Gastroesophageal sphincter (tissue), 4 donors: Measurements from ENCODE around the gene MCM3. TPM values are rescaled to one million over a fixed set of nuclear protein-coding genes. Genes with fewer than 3 reads are reported as not detected.

Source experiments
- ATAC-seq: fragments of 150-250 bp; one replicate; pipeline ENCODE4 v1.9.1; 2016; ENCODE audit warnings: mild to moderate bottlenecking, moderate library complexity
- H3K27ac ChIP-seq, 4 donors: fragments of 200-600 bp; sonication (generic) in 3 of 4; 1 replicate in 3 of 4; 2 replicates in 1 of 4; pipeline ENCODE4 v1.5.1; 2016 to 2019
- H3K27me3 ChIP-seq: fragments of 200-600 bp; sonication (generic); one replicate; pipeline ENCODE4 v1.5.1; 2019
- H3K36me3 ChIP-seq, 2 donors: fragments of 200-600 bp; sonication (generic); one replicate each; pipeline ENCODE4 v1.5.1; 2019; ENCODE audit warnings: control low read depth in 1 of 2
- H3K4me1 ChIP-seq, 3 donors: fragments of 200-600 bp; sonication (generic); 1 replicate in 2 of 3; 2 replicates in 1 of 3; pipeline ENCODE4 v1.5.1; 2016 to 2019; ENCODE audit warnings: control low read depth in 2 of 3
- H3K4me3 ChIP-seq, 2 donors: fragments of 200-600 bp; sonication (generic); one replicate each; pipeline ENCODE4 v1.5.1; 2019; ENCODE audit warnings: mild to moderate bottlenecking in 1 of 2, moderate library complexity in 1 of 2
- H3K9me3 ChIP-seq, 3 donors: fragments of 200-600 bp; sonication (generic); one replicate each; pipeline ENCODE4 v1.5.1; 2017 to 2019; ENCODE audit warnings: control low read depth in 2 of 3
- CTCF ChIP-seq, 4 experiments: fragments of 200-600 bp in 2 of 4; fragments of 450-650 bp in 2 of 4; sonication (generic) in 1 of 4; IDR thresholded peaks; one replicate each; pipeline ENCODE4 v1.5.1; 2017 to 2019; ENCODE audit warnings: antibody characterized with exemption in 4 of 4, mild to moderate bottlenecking in 2 of 4, moderate library complexity in 2 of 4
- EP300 ChIP-seq: sonication (generic); formaldehyde crosslinking; IDR thresholded peaks from one replicate; pipeline ENCODE4 v1.6.1; 2017; ENCODE audit warnings: antibody characterized with exemption, mild to moderate bottlenecking
- POLR2A ChIP-seq, 2 donors: fragments of 450-650 bp; IDR thresholded peaks; one replicate each; pipeline ENCODE4 v1.6.1; 2017; ENCODE audit warnings: antibody characterized with exemption in 2 of 2, mild to moderate bottlenecking in 2 of 2, moderate library complexity in 1 of 2
- POLR2AphosphoS5 ChIP-seq: sonication (generic); formaldehyde crosslinking; IDR thresholded peaks from one replicate; pipeline ENCODE4 v1.6.1; 2017; ENCODE audit warnings: antibody characterized with exemption
- WGBS, 2 donors: methylation state at CpG; one replicate each; pipeline ENCODE4 v1.1.5; 2018; ENCODE audit warnings: low coverage in 1 of 2; 5-methylcytosine and 5-hydroxymethylcytosine counted together
- total RNA-seq, 4 donors: library from RNA; depleted of rRNA; stranded (reverse); fragments of >200 nt; gene quantifications; one replicate each; pipeline ENCODE4 v1.1.0, GENCODE V29; 2016

Gene MCM3
- total RNA-seq, 4 donors from 2014 or later, result 36.1 to 53.3 (median 45.4) TPM

- ATAC-seq, result no peak
Measured at GRCh38 chr6:52317841-52318581, 33.5 kb upstream of the MCM3 start.

GRCh38 chr6:52317211-52317610 is 32.7 kb upstream of the MCM3 start:
- no peak for TF ChIP-seq POLR2AphosphoS5
- no peak for TF ChIP-seq POLR2A (IDR thresholded peaks at IDR 0.05)
- TF ChIP-seq EP300, result no peak
- TF ChIP-seq CTCF (IDR thresholded peaks at IDR 0.05), result no peak
- Histone ChIP-seq H3K4me3 (no peak overlapping the region), H3K4me1 (peaks cover 0 to 6% (median 0%) of the 10 kb centered on the region in 3 donors), H3K27me3 (no peaks in the 10 kb centered on the region), H3K36me3 (no peaks in the 10 kb centered on the region), H3K9me3 (no peaks in the 10 kb centered on the region), H3K27ac (no peak overlapping the region)
- 80 to 89% methylated on average over 1 of the region's 1 CpG for WGBS, 2 donors
- no peak for ATAC-seq

More at GRCh38 chr6:52317841-52318581, 33.5 kb upstream of the MCM3 start:
- TF ChIP-seq EP300 (no peak), CTCF (IDR thresholded peaks at IDR 0.05) (no peak), POLR2A (IDR thresholded peaks at IDR 0.05) (no peak), POLR2AphosphoS5 (no peak)
- H3K4me3 ChIP-seq, result no peak overlapping the region
- no peaks in the 10 kb centered on the region for H3K36me3 ChIP-seq
- H3K9me3 ChIP-seq, result no peaks in the 10 kb centered on the region
- no peak overlapping the region for H3K27ac ChIP-seq
- peaks cover 0 to 6% (median 0%) of the 10 kb centered on the region in 3 donors for H3K4me1 ChIP-seq
- WGBS, 2 donors, result 46 to 59% methylated on average over 3 to 4 of the region's 4 CpGs
- no peaks in the 10 kb centered on the region for H3K27me3 ChIP-seq

GRCh38 chr6:52314752-52315151 is 30.2 kb upstream of the MCM3 start:
- 71 to 86% methylated on average over 2 of the region's 2 CpGs for whole genome bisulfite sequencing, 2 donors

GRCh38 chr6:52312461-52312860 is 27.9 kb upstream of the MCM3 start:
- H3K4me1 ChIP-seq, result no peaks in the 10 kb centered on the region
- 84 to 92% methylated on average over 2 of the region's 2 CpGs for WGBS, 2 donors
- H3K9me3 ChIP-seq, result no peaks in the 10 kb centered on the region
- H3K36me3 ChIP-seq, result no peaks in the 10 kb centered on the region
- no peaks in the 10 kb centered on the region for H3K27me3 ChIP-seq
- ATAC-seq, result no peak
- TF ChIP-seq POLR2A (IDR thresholded peaks at IDR 0.05) (no peak), CTCF (IDR thresholded peaks at IDR 0.05) (no peak), POLR2AphosphoS5 (no peak), EP300 (no peak)
- H3K4me3 ChIP-seq, result no peak overlapping the region
- no peak overlapping the region for H3K27ac ChIP-seq

More at GRCh38 chr6:52314752-52315151, 30.2 kb upstream of the MCM3 start:
- no peaks in the 10 kb centered on the region for H3K27me3 ChIP-seq
- no peak overlapping the region for H3K27ac ChIP-seq
- no peaks in the 10 kb centered on the region for H3K36me3 ChIP-seq
- H3K9me3 ChIP-seq, result no peaks in the 10 kb centered on the region
- no peak for TF ChIP-seq CTCF (IDR thresholded peaks at IDR 0.05)
- TF ChIP-seq POLR2A (IDR thresholded peaks at IDR 0.05), result no peak
- no peak for TF ChIP-seq POLR2AphosphoS5
- no peak for TF ChIP-seq EP300
- ATAC-seq, result no peak
- H3K4me1 ChIP-seq, result peaks cover 0 to 6% (median 0%) of the 10 kb centered on the region in 3 donors
- H3K4me3 ChIP-seq, result no peak overlapping the region

- Histone ChIP-seq H3K36me3 (no peaks in the 10 kb centered on the region), H3K27ac (no peak overlapping the region), H3K9me3 (no peaks in the 10 kb centered on the region), H3K4me1 (peaks cover 0 to 3% (median 0%) of the 10 kb centered on the region in 3 donors), H3K4me3 (no peak overlapping the region), H3K27me3 (no peaks in the 10 kb centered on the region)
- TF ChIP-seq POLR2AphosphoS5, result no peak
- no peak for TF ChIP-seq EP300
- no peak for TF ChIP-seq POLR2A (IDR thresholded peaks at IDR 0.05)
- no peak for TF ChIP-seq CTCF (IDR thresholded peaks at IDR 0.05)
- ATAC-seq, result no peak
- 54 to 64% methylated on average over 3 of the region's 3 CpGs for WGBS, 2 donors
Measured at GRCh38 chr6:52310932-52311331, 26.4 kb upstream of the MCM3 start.
